Eye (tissue), 1 donor: ENCODE results near the gene KLK13.

Experiments used
- DNase-seq: peaks from one replicate; pipeline ENCODE4 v3.0.0-alpha.2; 2015

The KLK13 gene

DNA sequence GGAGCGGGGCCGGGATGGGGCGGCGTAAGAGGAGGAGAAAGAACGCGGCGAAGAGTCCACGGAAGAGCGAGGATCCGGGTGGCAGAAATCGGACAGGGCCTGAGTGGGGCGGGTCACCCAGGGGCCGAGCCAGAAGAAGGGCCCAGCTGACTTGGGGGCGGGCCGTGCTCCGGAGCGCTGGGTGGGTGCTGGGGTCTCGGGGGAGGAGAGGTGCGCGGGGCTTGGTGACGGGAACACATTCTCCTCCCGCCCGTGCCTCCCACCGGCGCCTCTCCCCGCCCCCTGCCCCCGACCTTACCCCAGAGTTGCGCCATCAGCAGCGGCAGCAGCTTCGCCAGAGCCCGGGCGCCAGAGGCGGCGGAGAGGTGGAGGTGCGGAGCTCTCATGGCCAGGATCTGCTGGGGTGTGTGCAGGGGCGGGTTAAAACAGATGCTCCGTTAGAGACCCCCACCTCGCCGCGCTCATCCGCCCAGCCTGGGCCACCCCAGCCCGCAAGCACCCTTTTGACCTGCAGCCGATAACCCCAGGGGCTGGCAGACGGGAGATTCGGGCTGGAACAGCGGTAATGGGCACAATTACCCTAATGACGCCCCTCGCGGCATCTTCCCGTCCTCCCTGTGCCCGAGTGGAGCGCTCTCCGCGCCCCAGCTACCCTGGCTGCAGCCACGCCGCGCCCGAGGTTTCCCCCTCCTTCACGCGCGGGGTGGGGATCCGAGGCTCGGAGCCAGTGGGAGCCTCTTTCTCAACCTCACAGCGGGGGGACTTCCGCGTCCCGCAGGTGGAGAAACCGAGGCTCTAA lies 45.9 kb downstream of the KLK13 start:
- peak; percentile 36 for DNase-seq

- DNase-seq, result peak; percentile 74
These were observed 47.9 kb downstream of the KLK13 start for GRCh38 chr19:51016798-51017683.

- DNase-seq, result no peak
These were observed 49.1 kb downstream of the KLK13 start for GRCh38 chr19:51015691-51016267.

DNA sequence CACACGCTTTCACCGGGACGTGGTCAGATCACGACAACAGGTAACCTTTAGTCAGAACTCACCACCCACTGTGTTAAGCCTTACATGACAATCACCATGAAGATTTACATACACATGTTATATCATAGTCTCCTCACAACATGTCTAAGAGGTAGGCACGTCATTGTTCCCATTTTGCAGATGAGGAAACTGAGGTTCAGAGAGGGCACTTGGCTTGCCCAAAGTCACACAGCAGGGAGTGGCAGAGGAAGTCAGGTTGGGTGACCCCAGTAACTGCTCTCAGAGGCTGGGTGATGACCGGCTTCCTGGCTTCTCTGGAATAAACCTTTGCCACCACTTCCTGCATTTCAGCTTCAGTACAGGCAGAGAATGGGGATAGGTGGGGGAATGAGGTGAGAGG lies 50.6 kb downstream of the KLK13 start:
- no peak for DNase-seq

- DNase-seq, result no peak
These were observed 52.2 kb downstream of the KLK13 start for GRCh38 chr19:51012661-51013190.

DNA sequence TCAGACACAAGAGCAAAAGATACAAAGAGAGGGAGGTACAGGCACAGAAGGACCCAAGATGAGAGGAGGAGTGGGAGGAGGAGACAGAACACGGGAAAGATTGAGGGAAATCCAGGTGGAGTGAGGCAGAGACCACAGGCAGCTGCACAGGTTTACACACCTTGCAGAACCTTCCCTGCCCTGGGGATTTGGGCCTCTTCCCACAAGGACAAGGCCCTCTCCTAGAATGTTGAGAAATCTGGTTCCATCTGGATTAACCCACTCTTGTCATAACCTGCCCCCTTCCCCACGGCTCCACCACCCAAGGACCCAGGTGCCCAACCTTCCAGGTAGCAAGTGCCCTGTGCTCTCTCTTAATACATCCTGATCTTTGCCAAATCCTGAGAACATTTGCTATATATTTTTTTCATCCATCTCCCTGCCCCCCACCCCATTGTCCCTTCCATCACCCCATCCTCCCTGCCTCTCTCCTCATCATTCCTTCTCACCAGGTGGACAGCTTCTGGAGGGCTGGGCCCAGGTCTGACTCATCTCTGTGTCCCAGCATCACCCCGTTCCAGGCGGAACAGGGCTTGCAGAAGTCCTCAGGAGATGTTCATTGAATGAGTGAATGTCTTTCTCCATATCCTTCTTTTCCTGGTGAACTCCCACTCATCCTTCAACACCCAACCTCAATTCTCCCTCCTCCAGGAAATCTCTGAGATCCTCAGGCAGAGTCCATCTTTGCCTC lies 54.7 kb downstream of the KLK13 start:
- DNase-seq, result no peak

- DNase-seq, result no peak
These were observed 55.6 kb downstream of the KLK13 start for GRCh38 chr19:51009061-51009891.

DNA sequence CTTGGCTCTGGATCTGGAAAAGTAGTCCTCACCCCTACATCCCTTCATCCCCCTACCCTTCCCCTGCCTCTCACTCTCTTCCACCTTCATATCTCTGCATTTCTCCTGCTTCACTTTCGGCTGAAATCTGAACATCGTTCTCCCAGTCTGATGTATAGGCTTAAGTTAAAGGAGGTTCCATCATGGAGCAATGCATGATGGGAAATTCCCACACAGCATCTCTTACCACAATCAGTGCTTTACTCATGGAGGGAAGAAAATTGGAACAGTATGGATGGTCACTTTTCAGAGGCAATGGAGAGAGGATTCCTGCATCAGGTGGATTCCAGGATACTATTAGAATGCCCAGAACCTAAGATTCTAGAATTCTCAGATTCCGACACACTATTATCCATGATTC lies 57.4 kb downstream of the KLK13 start:
- no peak for DNase-seq

GRCh38 chr19:51006406-51006805 lies 58.5 kb downstream of the KLK13 start:
- no peak for DNase-seq
